Keratinocyte (primary cell): ENCODE results near the gene SMARCA5.

Experiments
- EZH2 ChIP-seq: IDR thresholded peaks from one replicate; pipeline ENCODE4 v1.6.1; 2012; ENCODE audit warnings: inconsistent platforms, mild to moderate bottlenecking, low read length, moderate library complexity
- TF ChIP-seq, protein P1 (sequence below), 3 experiments: IDR thresholded peaks in 1 of 3; conservative IDR thresholded peaks in 1 of 3; optimal IDR thresholded peaks in 1 of 3; 2 replicates in 2 of 3; 3 replicates in 1 of 3; pipeline versions ENCODE3 to v1.5.1; 2011; ENCODE audit warnings: low read length in 3 of 3, mild to moderate bottlenecking in 3 of 3, moderate library complexity in 2 of 3, control low read depth in 1 of 3, inconsistent platforms in 1 of 3; ENCODE audit not compliant: insufficient read depth in 2 of 3; ENCODE audit errors: extremely low read depth in 1 of 3

DNA sequence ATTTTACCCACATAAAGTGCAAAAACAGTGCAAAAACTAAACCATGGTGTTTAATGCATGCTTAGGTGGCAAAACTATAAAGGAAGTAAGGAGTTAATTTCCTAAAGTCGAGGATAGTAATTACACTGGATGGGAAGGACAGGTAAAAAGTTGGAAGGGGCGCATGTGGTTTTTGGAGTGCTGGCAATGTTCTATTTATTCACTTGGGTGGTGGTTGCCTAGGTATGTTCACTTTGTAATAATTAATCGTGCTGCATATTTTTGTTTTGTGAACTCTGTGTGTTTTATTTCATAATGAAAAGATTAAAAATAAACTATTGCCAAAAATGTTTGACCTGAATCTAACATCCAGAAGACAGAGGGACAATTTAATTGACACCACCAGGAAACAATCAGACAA is 32.1 kb upstream of the SMARCA5 start:
- TF ChIP-seq, protein P1, sequence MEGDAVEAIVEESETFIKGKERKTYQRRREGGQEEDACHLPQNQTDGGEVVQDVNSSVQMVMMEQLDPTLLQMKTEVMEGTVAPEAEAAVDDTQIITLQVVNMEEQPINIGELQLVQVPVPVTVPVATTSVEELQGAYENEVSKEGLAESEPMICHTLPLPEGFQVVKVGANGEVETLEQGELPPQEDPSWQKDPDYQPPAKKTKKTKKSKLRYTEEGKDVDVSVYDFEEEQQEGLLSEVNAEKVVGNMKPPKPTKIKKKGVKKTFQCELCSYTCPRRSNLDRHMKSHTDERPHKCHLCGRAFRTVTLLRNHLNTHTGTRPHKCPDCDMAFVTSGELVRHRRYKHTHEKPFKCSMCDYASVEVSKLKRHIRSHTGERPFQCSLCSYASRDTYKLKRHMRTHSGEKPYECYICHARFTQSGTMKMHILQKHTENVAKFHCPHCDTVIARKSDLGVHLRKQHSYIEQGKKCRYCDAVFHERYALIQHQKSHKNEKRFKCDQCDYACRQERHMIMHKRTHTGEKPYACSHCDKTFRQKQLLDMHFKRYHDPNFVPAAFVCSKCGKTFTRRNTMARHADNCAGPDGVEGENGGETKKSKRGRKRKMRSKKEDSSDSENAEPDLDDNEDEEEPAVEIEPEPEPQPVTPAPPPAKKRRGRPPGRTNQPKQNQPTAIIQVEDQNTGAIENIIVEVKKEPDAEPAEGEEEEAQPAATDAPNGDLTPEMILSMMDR (optimal IDR thresholded peaks at IDR 0.05 in 1 of 3, IDR thresholded peaks at IDR 0.05 in 1 of 3, conservative IDR thresholded peaks at IDR 0.05 in 1 of 3; ENCODE audit: extremely low read depth in 1 of 3, insufficient read depth in 2 of 3, low read length in 3 of 3) = no peak
- no peak for TF ChIP-seq EZH2
